Pancreas (tissue), 10 donors: ENCODE results near the gene DEPDC1B. TPM values are rescaled to one million over a fixed set of nuclear protein-coding genes. Genes with fewer than 3 reads are reported as not detected.
"Not testable (repeated sequence)": the region's sequence is repeated elsewhere in the genome, so short reads cannot be mapped to it uniquely, and the experiment has no call there.

Experiments
- ATAC-seq, 4 donors: fragments of 200-7000 bp; cut with Tn5 transposase; one replicate each; pipeline versions ENCODE4 v1.8.0 to v1.9.1; 2020; ENCODE audit warnings: mild to moderate bottlenecking in 4 of 4, moderate library complexity in 4 of 4
- DNase-seq, 6 donors: peaks; one replicate each; pipeline ENCODE4 v3.0.0-alpha.2; 2020
- FAIRE-seq: peaks from 2 replicates; lab custom pipeline; 2012; peaks lifted over from hg19 to GRCh38; lab: Jason Lieb, UNC
- H3K27ac ChIP-seq, 4 donors: fragments of 200-600 bp; sonication (generic); 1 replicate in 3 of 4; 2 replicates in 1 of 4; pipeline versions ENCODE4 v1.5.0 to v1.8.0; 2020
- H3K27me3 ChIP-seq, 4 donors: fragments of 200-600 bp; one replicate each; pipeline ENCODE4 v1.8.0; 2021
- H3K36me3 ChIP-seq, 3 donors: fragments of 200-600 bp; sonication (generic) in 1 of 3; one replicate each; pipeline versions ENCODE4 v1.5.0 to v1.8.0; 2020 to 2021
- H3K4me1 ChIP-seq, 3 donors: fragments of 200-600 bp; one replicate each; pipeline ENCODE4 v1.8.0; 2021
- H3K4me3 ChIP-seq, 4 donors: fragments of 200-600 bp; sonication (generic) in 2 of 4; one replicate each; pipeline versions ENCODE4 v1.5.0 to v1.8.0; 2020 to 2021
- H3K9me3 ChIP-seq, 4 donors: fragments of 200-600 bp; one replicate each; pipeline ENCODE4 v1.8.0; 2021
- WGBS, 2 donors: extraction: QIAGEN DNeasy Blood & Tissue Kit; methylation state at CpG; one replicate each; pipeline ENCODE4 v1.1.7; 2013; 5-methylcytosine and 5-hydroxymethylcytosine counted together
- intact Hi-C, 3 donors: fragments of 100-400 bp; cut with DNase I; formaldehyde crosslinking; loops; one replicate each; pipeline versions ENCODE4 v1.11.1 to v1.14.2; 2022
- polyA plus RNA-seq, 2 donors: library from polyadenylated mRNA; stranded (reverse); fragments of 200-250 nt; gene quantifications; one replicate each; pipeline ENCODE4 v1.2.3, GENCODE V29; 2013
- total RNA-seq, 6 donors: library from RNA; stranded (reverse); fragmentation: NEBNext Ultra II Directional in 4 of 6; extraction: Animal tissue kit (Norgen Biotek cat#: 25700) in 4 of 6; gene quantifications; one replicate each; pipeline versions ENCODE4 v1.2.1 to v1.2.4, GENCODE V29; 2021 to 2023
- TF ChIP-seq, protein P1 (sequence below), 4 donors: fragments of 200-600 bp; sonication (generic) in 3 of 4; IDR thresholded peaks; one replicate each; pipeline versions ENCODE4 v1.5.0 to v1.8.0; 2021; ENCODE audit warnings: antibody characterized with exemption in 4 of 4
- donor health status: healthy with polysubstance abuse.
- donor health status: DM: no; HTN: no; CAD: no; lungs with moderate emphysema.
- donor health status: DM: no; HTN: no; CAD: no.
- donor health status: control.
- donor health status: control.
- donor health status: Bipolar disorder and iron deficiency.
- donor health status: DM: yes; HTN: yes; CAD: no.
- donor health status: DM: no; HTN: no; CAD: no.
- donor health status: DM: no; HTN: no; CAD: no.
- donor health status: DM: yes; HTN: yes; CAD: no.

The DEPDC1B gene
- total and polyA plus RNA-seq, 8 donors = 0.08 to 0.37 (median 0.27) TPM

DNA sequence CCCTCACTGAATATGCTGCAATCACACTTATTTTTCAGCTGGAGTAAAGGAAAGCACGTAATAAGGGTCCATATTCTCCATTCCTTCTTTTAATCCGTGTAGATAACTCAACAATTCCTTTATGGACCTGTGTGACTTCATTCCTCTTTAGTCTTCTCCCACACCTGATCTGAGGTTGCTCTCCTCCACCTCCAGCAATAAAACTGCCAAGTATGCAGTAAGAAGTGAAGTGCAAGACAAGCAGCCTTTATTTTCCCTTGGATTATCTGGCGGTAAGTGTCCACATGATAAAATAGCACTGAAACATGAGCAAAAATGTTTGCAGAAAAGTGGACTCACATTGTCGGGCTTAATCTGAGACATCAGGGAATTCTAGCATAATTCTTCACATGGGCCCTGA is 13.8 kb downstream of the DEPDC1B start:
- intact Hi-C loops = no loop called here
- Histone ChIP-seq H3K4me1 (no peaks in the 10 kb centered on the region), H3K4me3 (no peak overlapping the region), H3K27ac (no peak overlapping the region), H3K27me3 (no peaks in the 10 kb centered on the region), H3K9me3 (no peaks in the 10 kb centered on the region), H3K36me3 (no peaks in the 10 kb centered on the region)
- DNase-seq (no peak), ATAC-seq (no peak), FAIRE-seq (no peak)
- 62 to 64% methylated on average over 4 of the region's 4 CpGs for WGBS, 2 donors
- TF ChIP-seq, protein P1, sequence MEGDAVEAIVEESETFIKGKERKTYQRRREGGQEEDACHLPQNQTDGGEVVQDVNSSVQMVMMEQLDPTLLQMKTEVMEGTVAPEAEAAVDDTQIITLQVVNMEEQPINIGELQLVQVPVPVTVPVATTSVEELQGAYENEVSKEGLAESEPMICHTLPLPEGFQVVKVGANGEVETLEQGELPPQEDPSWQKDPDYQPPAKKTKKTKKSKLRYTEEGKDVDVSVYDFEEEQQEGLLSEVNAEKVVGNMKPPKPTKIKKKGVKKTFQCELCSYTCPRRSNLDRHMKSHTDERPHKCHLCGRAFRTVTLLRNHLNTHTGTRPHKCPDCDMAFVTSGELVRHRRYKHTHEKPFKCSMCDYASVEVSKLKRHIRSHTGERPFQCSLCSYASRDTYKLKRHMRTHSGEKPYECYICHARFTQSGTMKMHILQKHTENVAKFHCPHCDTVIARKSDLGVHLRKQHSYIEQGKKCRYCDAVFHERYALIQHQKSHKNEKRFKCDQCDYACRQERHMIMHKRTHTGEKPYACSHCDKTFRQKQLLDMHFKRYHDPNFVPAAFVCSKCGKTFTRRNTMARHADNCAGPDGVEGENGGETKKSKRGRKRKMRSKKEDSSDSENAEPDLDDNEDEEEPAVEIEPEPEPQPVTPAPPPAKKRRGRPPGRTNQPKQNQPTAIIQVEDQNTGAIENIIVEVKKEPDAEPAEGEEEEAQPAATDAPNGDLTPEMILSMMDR (IDR thresholded peaks at IDR 0.05) = no peak

DNA sequence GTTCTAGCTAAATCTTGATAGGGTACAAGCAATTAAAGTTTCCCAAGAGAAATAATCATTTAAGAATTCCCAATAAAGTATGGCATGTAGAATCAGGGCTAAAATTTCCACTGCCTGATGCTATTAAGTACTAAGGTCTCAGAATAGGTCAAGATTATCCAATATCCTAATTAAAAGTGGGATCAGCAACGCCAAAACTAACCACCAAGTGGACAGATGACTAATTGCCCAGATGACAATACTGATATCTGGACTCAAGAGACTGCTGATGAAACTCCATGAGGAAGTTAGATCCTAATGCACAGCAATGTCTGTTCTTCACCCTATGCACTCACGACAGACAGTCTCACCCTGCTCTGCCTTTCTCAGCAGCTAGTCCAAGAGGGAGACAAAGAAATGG is 14.3 kb downstream of the DEPDC1B start:
- Histone ChIP-seq H3K27me3 (no peaks in the 10 kb centered on the region), H3K4me1 (no peaks in the 10 kb centered on the region), H3K36me3 (no peaks in the 10 kb centered on the region), H3K9me3 (no peaks in the 10 kb centered on the region), H3K4me3 (no peak overlapping the region), H3K27ac (no peak overlapping the region)
- FAIRE-seq (no peak), DNase-seq (no peak), ATAC-seq (no peak)
- 65 to 73% methylated on average over 2 of the region's 2 CpGs for WGBS, 2 donors
- TF ChIP-seq, protein P1 (IDR thresholded peaks at IDR 0.05) = no peak
- intact Hi-C loops = no loop called here

DNA sequence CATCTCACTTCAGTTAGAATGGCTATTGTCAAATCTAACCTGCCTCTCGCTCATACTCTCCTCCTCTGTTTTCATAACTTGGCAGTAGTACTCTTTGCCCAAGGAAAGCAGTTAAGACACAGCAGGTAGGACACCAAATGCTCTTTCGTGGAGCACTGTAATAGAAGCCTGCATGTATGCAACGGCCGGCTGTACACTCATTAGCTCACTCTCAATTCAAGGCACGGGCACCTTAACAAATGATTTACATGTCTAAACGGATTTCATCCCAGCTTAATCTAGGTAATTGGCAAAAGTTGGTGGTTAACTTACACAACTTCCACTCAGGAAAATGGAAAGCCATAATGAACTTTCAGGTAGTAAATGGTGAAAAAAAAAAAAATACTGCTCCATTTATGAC is 14.9 kb downstream of the DEPDC1B start:
- no peak for ATAC-seq
- Histone ChIP-seq H3K27me3 (no peaks in the 10 kb centered on the region), H3K4me1 (no peaks in the 10 kb centered on the region), H3K36me3 (no peaks in the 10 kb centered on the region), H3K9me3 (no peaks in the 10 kb centered on the region), H3K27ac (no peak overlapping the region), H3K4me3 (no peak overlapping the region)
- no peak for FAIRE-seq
- DNase-seq = no peak
- 88 to 90% methylated on average over 6 of the region's 6 CpGs for WGBS, 2 donors
- intact Hi-C loops = no loop called here
- TF ChIP-seq, protein P1 (IDR thresholded peaks at IDR 0.05) = no peak

DNA sequence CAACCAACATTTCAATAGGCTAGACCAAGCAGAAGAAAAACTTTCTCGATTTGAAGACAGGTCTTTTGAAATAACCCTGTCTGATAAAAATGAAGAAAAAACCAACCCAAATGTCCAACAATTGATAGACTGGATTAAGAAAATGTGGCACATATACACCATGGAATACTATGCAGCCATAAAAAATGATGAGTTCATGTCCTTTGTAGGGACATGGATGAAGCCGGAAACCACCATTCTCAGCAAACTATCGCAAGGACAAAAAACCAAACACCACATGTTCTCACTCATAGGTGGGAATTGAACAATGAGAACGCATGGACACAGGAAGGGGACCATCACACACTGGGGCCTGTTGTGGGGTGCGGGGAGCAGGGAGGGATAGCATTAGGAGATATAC is 18.0 kb downstream of the DEPDC1B start:
- H3K9me3 ChIP-seq, H3K36me3 ChIP-seq, FAIRE-seq, intact Hi-C loops, ATAC-seq, H3K27me3 ChIP-seq, H3K4me3 ChIP-seq, H3K27ac ChIP-seq, DNase-seq, H3K4me1 ChIP-seq: not testable (repeated sequence)
- 95 to 99% methylated on average over 5 of the region's 5 CpGs for WGBS, 2 donors

DNA sequence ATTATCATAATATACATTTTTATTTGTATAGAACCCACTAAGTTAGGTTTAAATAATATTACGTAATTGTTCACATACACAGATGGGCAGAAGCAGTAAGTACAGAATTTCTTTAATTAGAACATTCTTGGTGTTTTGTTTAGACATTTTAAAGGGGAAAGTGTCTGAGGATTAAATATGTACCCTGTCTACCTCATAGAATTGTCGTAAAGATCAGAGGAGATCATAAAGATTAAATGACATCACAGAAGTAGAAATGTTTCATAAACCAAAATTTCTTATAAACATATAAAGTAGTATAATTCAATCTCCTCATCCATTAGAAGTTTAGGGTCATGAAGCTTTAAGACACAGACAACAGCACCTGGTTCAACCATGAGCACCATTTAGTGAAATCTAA is 20.1 kb downstream of the DEPDC1B start:
- no peaks in the 10 kb centered on the region for H3K4me1 ChIP-seq
- H3K9me3 ChIP-seq = no peaks in the 10 kb centered on the region
- DNase-seq = no peak
- ATAC-seq = no peak
- FAIRE-seq = no peak
- 96 to 97% methylated on average over 2 of the region's 2 CpGs for whole genome bisulfite sequencing, 2 donors
- no peaks in the 10 kb centered on the region for H3K27me3 ChIP-seq
- H3K4me3 ChIP-seq = no peak overlapping the region
- H3K36me3 ChIP-seq = no peaks in the 10 kb centered on the region
- TF ChIP-seq, protein P1 (IDR thresholded peaks at IDR 0.05) = no peak
- H3K27ac ChIP-seq = no peak overlapping the region
- intact Hi-C loops = no loop called here
